ENCODE results near the gene ZNF608. TPM values are rescaled to one million over a fixed set of nuclear protein-coding genes. Genes with fewer than 3 reads are reported as not detected.

The ZNF608 gene
- total RNA-seq, 2 donors from 2014 or later, result 138 to 140 TPM

DNA sequence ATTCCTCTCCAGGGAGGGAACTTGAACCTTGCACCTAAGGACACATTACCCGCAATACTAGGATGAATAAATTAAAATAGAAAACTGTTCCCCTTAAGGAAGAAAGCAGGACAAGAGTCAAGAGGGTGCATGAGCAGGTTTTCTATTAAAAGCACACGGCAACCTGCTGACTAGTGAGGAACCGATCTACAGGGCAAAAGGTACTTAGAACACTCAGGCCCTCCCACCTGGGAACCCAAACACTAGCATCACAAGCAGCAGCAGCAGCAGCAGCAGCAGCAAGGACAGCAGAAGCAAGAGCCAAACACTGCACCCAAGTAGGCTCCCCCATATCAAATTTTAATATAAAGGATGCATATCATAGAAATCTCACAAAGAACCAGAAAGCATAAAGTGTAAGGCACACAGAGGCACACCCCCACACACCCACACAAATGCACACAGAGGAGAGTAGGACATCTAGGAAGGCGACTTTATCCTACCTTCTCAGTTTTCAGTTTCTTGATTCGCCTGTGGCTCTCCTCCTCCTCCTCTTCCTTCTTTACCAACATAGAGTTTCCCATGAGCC, 2.8 kb downstream of the ZNF608 start:
- peaks cover 13% of the 10 kb centered on the region for H3K4me1 Mint-ChIP-seq
- H3K36me3 Mint-ChIP-seq (ENCODE audit: low read depth), result no peaks in the 10 kb centered on the region
- no peak overlapping the region for H3K27ac Mint-ChIP-seq
- no peaks in the 10 kb centered on the region for H3K27me3 Mint-ChIP-seq (ENCODE audit: insufficient read depth)
- peaks cover 11% of the 10 kb centered on the region for H3K36me3 ChIP-seq (ENCODE audit: control insufficient read depth, insufficient read depth, low read length)
- WGBS, 2 experiments (ENCODE audit: insufficient coverage in 1 of 2, insufficient read length in 1 of 2), result 3 to 25% methylated on average over 2 to 5 of the region's 5 CpGs
- peak overlapping the region; percentile 96 for H3K9ac ChIP-seq (ENCODE audit: extremely low read depth, low read length, poor library complexity, severe bottlenecking)
- peak; percentile 70 for DNase-seq
- TF ChIP-seq CTCF (conservative IDR thresholded peaks at IDR 0.05), result no peak
- H3K4me1 ChIP-seq (ENCODE audit: control insufficient read depth, insufficient read depth, low read length), result no peaks in the 10 kb centered on the region
- H3K9me3 Mint-ChIP-seq, result no peaks in the 10 kb centered on the region
- H3K9me3 ChIP-seq (ENCODE audit: control insufficient read depth, low read length), result peaks cover 9% of the 10 kb centered on the region
- peak overlapping the region; percentile 62 for H3K27ac ChIP-seq (ENCODE audit: low read depth, low read length)
- no peaks in the 10 kb centered on the region for H3K27me3 ChIP-seq (ENCODE audit: control insufficient read depth, insufficient read depth, low read length, poor library complexity, severe bottlenecking)
- H3K4me3 Mint-ChIP-seq, result no peak overlapping the region
- peak overlapping the region; percentile 95 for H3K4me3 ChIP-seq (ENCODE audit: low read length)

GRCh38 chr5:124742983-124743601, 3.3 kb downstream of the ZNF608 start:
- no peaks in the 10 kb centered on the region for H3K36me3 Mint-ChIP-seq (ENCODE audit: low read depth)
- peaks cover 19% of the 10 kb centered on the region for H3K4me1 Mint-ChIP-seq
- Histone ChIP-seq H3K27me3 (ENCODE audit: control insufficient read depth, insufficient read depth, low read length, poor library complexity, severe bottlenecking) (no peaks in the 10 kb centered on the region), H3K27ac (ENCODE audit: low read depth, low read length) (peak overlapping the region; percentile 69), H3K4me1 (ENCODE audit: control insufficient read depth, insufficient read depth, low read length) (peaks cover 4% of the 10 kb centered on the region), H3K4me3 (ENCODE audit: low read length) (peak overlapping the region; percentile 95), H3K9me3 (ENCODE audit: control insufficient read depth, low read length) (peaks cover 9% of the 10 kb centered on the region), H3K9ac (ENCODE audit: extremely low read depth, low read length, poor library complexity, severe bottlenecking) (peak overlapping the region; percentile 96), H3K36me3 (ENCODE audit: control insufficient read depth, insufficient read depth, low read length) (peaks cover 11% of the 10 kb centered on the region)
- no peaks in the 10 kb centered on the region for H3K9me3 Mint-ChIP-seq
- no peak for TF ChIP-seq CTCF (conservative IDR thresholded peaks at IDR 0.05)
- no peak overlapping the region for H3K27ac Mint-ChIP-seq
- H3K4me3 Mint-ChIP-seq, result no peak overlapping the region
- no peak for DNase-seq
- H3K27me3 Mint-ChIP-seq (ENCODE audit: insufficient read depth), result no peaks in the 10 kb centered on the region
- WGBS, 2 experiments (ENCODE audit: insufficient coverage in 1 of 2, insufficient read length in 1 of 2), result 5 to 14% methylated on average over 4 to 8 of the region's 8 CpGs

GRCh38 chr5:124742521-124742920, 3.9 kb downstream of the ZNF608 start:
- TF ChIP-seq CTCF (conservative IDR thresholded peaks at IDR 0.05), result no peak
- peak overlapping the region; percentile 96 for H3K9ac ChIP-seq (ENCODE audit: extremely low read depth, low read length, poor library complexity, severe bottlenecking)
- peaks cover 11% of the 10 kb centered on the region for H3K36me3 ChIP-seq (ENCODE audit: control insufficient read depth, insufficient read depth, low read length)
- H3K27ac ChIP-seq (ENCODE audit: low read depth, low read length), result peak overlapping the region; percentile 69
- H3K4me3 ChIP-seq (ENCODE audit: low read length), result peak overlapping the region; percentile 95
- H3K27me3 Mint-ChIP-seq (ENCODE audit: insufficient read depth), result no peaks in the 10 kb centered on the region
- H3K4me1 Mint-ChIP-seq, result peaks cover 25% of the 10 kb centered on the region
- H3K36me3 Mint-ChIP-seq (ENCODE audit: low read depth), result no peaks in the 10 kb centered on the region
- WGBS, 2 experiments (ENCODE audit: insufficient coverage in 1 of 2, insufficient read length in 1 of 2), result 27% methylated on average over 4 of the region's 4 CpGs; no CpG with 5 or more reads in 1 of the 2 experiments
- no peaks in the 10 kb centered on the region for H3K9me3 Mint-ChIP-seq
- H3K9me3 ChIP-seq (ENCODE audit: control insufficient read depth, low read length), result peaks cover 9% of the 10 kb centered on the region
- H3K27me3 ChIP-seq (ENCODE audit: control insufficient read depth, insufficient read depth, low read length, poor library complexity, severe bottlenecking), result no peaks in the 10 kb centered on the region
- H3K4me3 Mint-ChIP-seq, result no peak overlapping the region
- H3K27ac Mint-ChIP-seq, result no peak overlapping the region
- no peak for DNase-seq
- H3K4me1 ChIP-seq (ENCODE audit: control insufficient read depth, insufficient read depth, low read length), result peaks cover 9% of the 10 kb centered on the region
